Activated CD8-positive, alpha-beta memory T cell treated with anti-CD3 and anti-CD28 coated beads, Interleukin-2, amount 50 U/mL, for 24 hours (primary cell): ENCODE results near the gene EVA1C.
A peak's percentile ranks its signal among the peaks of the same experiment; 100 is the strongest.
"Not testable (repeated sequence)": the region's sequence is repeated elsewhere in the genome, so short reads cannot be mapped to it uniquely, and the experiment has no call there.

Experiments used
- DNase-seq: peaks from one replicate; pipeline ENCODE4 v3.0.0-alpha.2; 2020; ENCODE audit errors: extremely low read depth

The EVA1C gene

GRCh38 chr21:32390537-32391224 is 21.8 kb upstream of the EVA1C start:
- DNase-seq: not testable (repeated sequence)

- no peak for DNase-seq
These were observed 20.8 kb upstream of the EVA1C start for GRCh38 chr21:32391755-32392154.

- no peak for DNase-seq
These were observed 20.1 kb upstream of the EVA1C start for GRCh38 chr21:32392299-32392879.

GRCh38 chr21:32392880-32393676 is 19.4 kb upstream of the EVA1C start, which contains the start of gene URB1:
Gene URB1 (minus strand): TSS chr21:32393012. CDS start chr21:32392910, 102 bp downstream.
- peak; percentile 87 for DNase-seq

GRCh38 chr21:32393677-32394001 is 18.9 kb upstream of the EVA1C start:
- no peak for DNase-seq

GRCh38 chr21:32403201-32403777 is 9.2 kb upstream of the EVA1C start:
- DNase-seq: no peak

GRCh38 chr21:32406405-32406804 is 6.1 kb upstream of the EVA1C start:
- no peak for DNase-seq

- no peak for DNase-seq
These were observed 2.2 kb upstream of the EVA1C start for GRCh38 chr21:32410291-32410690.

- no peak for DNase-seq
These were observed 1.6 kb upstream of the EVA1C start for GRCh38 chr21:32410916-32411315.

- no peak for DNase-seq
These were observed 950 bp upstream of the EVA1C start for GRCh38 chr21:32411350-32412161.

- no peak for DNase-seq
These were observed 554 bp downstream of the EVA1C start for GRCh38 chr21:32413015-32413504.

- DNase-seq: no peak
These were observed 1.4 kb downstream of the EVA1C start for GRCh38 chr21:32413697-32414578.

- no peak for DNase-seq
These were observed 2.3 kb downstream of the EVA1C start for GRCh38 chr21:32414579-32415358.

- DNase-seq: no peak
These were observed 3.2 kb downstream of the EVA1C start for GRCh38 chr21:32415451-32416398.

GRCh38 chr21:32418146-32418545 is 5.6 kb downstream of the EVA1C start:
- no peak for DNase-seq

GRCh38 chr21:32422064-32422463 is 9.6 kb downstream of the EVA1C start:
- DNase-seq: no peak

GRCh38 chr21:32423320-32424190 is 11.0 kb downstream of the EVA1C start:
- DNase-seq: no peak

GRCh38 chr21:32424191-32424535 is 11.7 kb downstream of the EVA1C start:
- no peak for DNase-seq
